A549 (cell line): ENCODE data around the gene FSCN2. TPM values are rescaled to one million over a fixed set of nuclear protein-coding genes. Genes with fewer than 3 reads are reported as not detected.

Experiments used
- ATAC-seq, 2 experiments: fragments of 200-7000 bp in 1 of 2; fragments of >200 bp in 1 of 2; cut with Nextera tagmentation in 1 of 2; cut with Tn5 transposase in 1 of 2; 3 replicates each; pipeline versions ENCODE4 v1.8.0 to v1.9.1; 2018 to 2020; ENCODE audit warnings: mild to moderate bottlenecking in 1 of 2, moderate library complexity in 1 of 2
- CTCF ChIA-PET: fragments of 300-600 bp; sonication (Branson Sonifier 250); formaldehyde crosslinking; extraction: SDS; loops from one replicate; lab custom pipeline; 2021; ENCODE audit warnings: antibody characterized with exemption, inconsistent platforms; lab: Yijun Ruan, JAX
- POLR2A ChIA-PET: fragments of 350-600 bp; formaldehyde crosslinking; extraction: SDS; loops from one replicate; lab custom pipeline; 2021; ENCODE audit warnings: antibody characterized with exemption, inconsistent platforms; lab: Yijun Ruan, JAX
- DNase-seq, 2 experiments: peaks; one replicate each; pipeline versions ENCODE4 v3.0.0 to v3.0.0-alpha.2; 2011 to 2016; ENCODE audit warnings: low read depth in 1 of 2, low spot score in 1 of 2
- FAIRE-seq: peaks from 2 replicates; lab custom pipeline; 2011; peaks lifted over from hg19 to GRCh38; lab: Jason Lieb, UNC
- H3K27ac ChIP-seq, 2 experiments: fragments of >200 bp; sonication (Bioruptor Twin); formaldehyde crosslinking; 3 replicates each; pipeline ENCODE4 v1.5.1; 2016 to 2017
- H3K4me1 ChIP-seq: fragments of >200 bp; sonication (Bioruptor Twin); formaldehyde crosslinking; 3 replicates; pipeline ENCODE4 v1.6.1; 2016
- H3K4me2 ChIP-seq: fragments of >200 bp; sonication (Bioruptor Twin); formaldehyde crosslinking; 3 replicates; pipeline ENCODE4 v1.6.1; 2016
- H3K4me3 ChIP-seq: fragments of >200 bp; sonication (Bioruptor Twin); formaldehyde crosslinking; 3 replicates; pipeline ENCODE4 v1.5.1; 2016
- H3K9me3 ChIP-seq: fragments of >200 bp; sonication (Bioruptor Twin); formaldehyde crosslinking; 3 replicates; pipeline ENCODE4 v1.6.1; 2016
- ATOH8 ChIP-seq: fragments of 250-450 bp; sonication (Bioruptor Pico); IDR thresholded peaks from 2 replicates; pipeline ENCODE4 v1.5.0; 2020; ENCODE audit warnings: low read depth, mild to moderate bottlenecking, moderate library complexity
- CBX2 ChIP-seq: fragments of 200-600 bp; sonication (generic); IDR thresholded peaks from 2 replicates; pipeline ENCODE4 v1.6.1; 2016; ENCODE audit warnings: low read depth, mild to moderate bottlenecking, borderline replicate concordance
- CBX8 ChIP-seq: fragments of 200-600 bp; sonication (generic); IDR thresholded peaks from 2 replicates; pipeline ENCODE4 v1.6.1; 2016
- CHD4 ChIP-seq: fragments of 200-600 bp; sonication (generic); IDR thresholded peaks from 2 replicates; pipeline ENCODE4 v1.6.1; 2016; ENCODE audit warnings: antibody characterized with exemption, mild to moderate bottlenecking, borderline replicate concordance
- EHF ChIP-seq: fragments of 250-450 bp; sonication (Bioruptor Pico); IDR thresholded peaks from 2 replicates; pipeline ENCODE4 v1.5.0; 2020; ENCODE audit warnings: mild to moderate bottlenecking
- ELK1 ChIP-seq: fragments of 150-350 bp; IDR thresholded peaks from 2 replicates; pipeline ENCODE4 v1.6.1; 2014; ENCODE audit warnings: low read depth, mild to moderate bottlenecking, low read length
- FOSB ChIP-seq: fragments of 250-450 bp; sonication (Bioruptor Pico); IDR thresholded peaks from 2 replicates; pipeline ENCODE4 v1.5.0; 2020; ENCODE audit warnings: mild to moderate bottlenecking, moderate library complexity
- HDAC2 ChIP-seq: fragments of 200-600 bp; sonication (generic); IDR thresholded peaks from 2 replicates; pipeline ENCODE4 v1.6.1; 2016
- HOXA7 ChIP-seq: fragments of 250-450 bp; sonication (Bioruptor Pico); IDR thresholded peaks from 2 replicates; pipeline ENCODE4 v1.5.0; 2020; ENCODE audit warnings: mild to moderate bottlenecking, moderate library complexity
- HOXB13 ChIP-seq: fragments of 250-450 bp; sonication (Bioruptor Pico); IDR thresholded peaks from 2 replicates; pipeline ENCODE4 v1.5.0; 2020; ENCODE audit warnings: low read depth, mild to moderate bottlenecking, moderate library complexity
- KDM1A ChIP-seq: fragments of 200-600 bp; sonication (generic); IDR thresholded peaks from 2 replicates; pipeline ENCODE4 v1.6.1; 2016; ENCODE audit warnings: low read depth, mild to moderate bottlenecking
- KDM5A ChIP-seq: fragments of 200-600 bp; sonication (generic); IDR thresholded peaks from 2 replicates; pipeline ENCODE4 v1.6.1; 2016; ENCODE audit warnings: antibody characterized with exemption, mild to moderate bottlenecking
- MAFK ChIP-seq: fragments of 450-650 bp; IDR thresholded peaks from 2 replicates; pipeline ENCODE4 v1.6.1; 2014; ENCODE audit not compliant: partially characterized antibody
- MAX ChIP-seq: IDR thresholded peaks from 2 replicates; pipeline ENCODE4 v1.6.1; 2012
- MAZ ChIP-seq: fragments of 150-350 bp; IDR thresholded peaks from 2 replicates; pipeline ENCODE4 v1.6.1; 2014; ENCODE audit warnings: antibody characterized with exemption, low read depth, low read length, borderline replicate concordance
- NR3C1 ChIP-seq: fragments of >200 bp; sonication (Bioruptor Twin); formaldehyde crosslinking; IDR thresholded peaks from 3 replicates; pipeline ENCODE4 v1.6.1; 2017
- PBX3 ChIP-seq: IDR thresholded peaks from 2 replicates; pipeline ENCODE4 v1.6.1; 2012
- PHF8 ChIP-seq: fragments of 200-600 bp; sonication (generic); IDR thresholded peaks from 2 replicates; pipeline ENCODE4 v1.6.1; 2016; ENCODE audit warnings: low read depth, mild to moderate bottlenecking, antibody characterized with exemption, moderate library complexity, borderline replicate concordance
- SMC3 ChIP-seq: fragments of >200 bp; sonication (Bioruptor Twin); formaldehyde crosslinking; IDR thresholded peaks from 3 replicates; pipeline ENCODE4 v1.6.1; 2018; ENCODE audit warnings: inconsistent platforms
- SREBF2 ChIP-seq: fragments of 450-650 bp; IDR thresholded peaks from 2 replicates; pipeline ENCODE4 v1.6.1; 2014; ENCODE audit warnings: mild to moderate bottlenecking, moderate library complexity
- TFCP2L1 ChIP-seq: fragments of 250-450 bp; sonication (Bioruptor Pico); IDR thresholded peaks from 2 replicates; pipeline ENCODE4 v1.5.0; 2021; ENCODE audit warnings: mild to moderate bottlenecking
- TP53 ChIP-seq: fragments of 250-450 bp; sonication (Bioruptor Pico); IDR thresholded peaks from 2 replicates; pipeline ENCODE4 v1.5.0; 2021; ENCODE audit warnings: mild to moderate bottlenecking, moderate library complexity
- USF2 ChIP-seq: fragments of 450-650 bp; IDR thresholded peaks from 2 replicates; pipeline ENCODE4 v1.6.1; 2014; ENCODE audit warnings: antibody characterized with exemption
- ZNF302 ChIP-seq: fragments of 250-450 bp; sonication (Bioruptor Pico); IDR thresholded peaks from 2 replicates; pipeline ENCODE4 v1.9.0; 2021; ENCODE audit warnings: inconsistent platforms, mild to moderate bottlenecking, moderate library complexity
- ZSCAN20 ChIP-seq: fragments of 250-450 bp; sonication (Bioruptor Pico); IDR thresholded peaks from 2 replicates; pipeline ENCODE4 v1.8.0; 2022; ENCODE audit warnings: mild to moderate bottlenecking, moderate library complexity
- WGBS: methylation state at CpG from one replicate; pipeline ENCODE4 v1.1.6; 2017; ENCODE audit errors: missing lambda C conversion rate; 5-methylcytosine and 5-hydroxymethylcytosine counted together
- polyA plus RNA-seq, 4 experiments: library from polyadenylated mRNA; depleted of rRNA in 3 of 4; stranded (reverse); fragments of >200 nt; fragmentation: RNase III in 1 of 4; extraction: RNeasy Plus Mini Kit Qiagen cat#74134 plus additional on column Dnase treatment in 1 of 4; gene quantifications; 2 replicates in 3 of 4; 3 replicates in 1 of 4; pipeline ENCODE4 v1.2.3, GENCODE V29; 2011 to 2017

FSCN2 gene
- polyA plus RNA-seq, 2 of the 4 experiments (the other 2 are of a cell fraction): 0.84 to 1.3 TPM

- H3K27ac ChIP-seq: peak overlapping the region in 1 of 2 experiments; percentile 88; a peak in 2 of 6 replicates
- TF ChIP-seq SMC3 (no peak), PHF8 (no peak), ATOH8 (no peak)
- TF ChIP-seq, all 56 proteins: peak for 0
- ChIA-PET CTCF (interaction anchor here (1.1 to 45.0 kb wide), 3 partner anchors 0 to 52 kb away, joined by 4 to 1604 read pairs (median 1604); partner anchors contain the start of gene FAAP100), POLR2A (no interaction called here)
- Histone ChIP-seq H3K4me2 (no peak overlapping the region), H3K4me1 (peaks cover 55% of the 10 kb centered on the region), H3K4me3 (no peak overlapping the region), H3K9me3 (no peaks in the 10 kb centered on the region)
- FAIRE-seq: no peak
- DNase-seq: no peak
- no peak for ATAC-seq
- 88% methylated on average over 11 of the region's 11 CpGs for WGBS
Measured at GRCh38 chr17:81570964-81571363, 42.8 kb downstream of the FSCN2 start.

- ChIA-PET POLR2A (interaction anchor here (0.5 kb wide), 1 partner anchor 23 kb away, joined by 3 read pairs; no protein-coding TSS in a partner anchor), CTCF (interaction anchor here (1.0 to 45.0 kb wide), 3 partner anchors 2 to 54 kb away, joined by 3 to 1604 read pairs (median 1604); partner anchors contain the start of gene FAAP100)
- no peak for TF ChIP-seq ATOH8
- no peak for TF ChIP-seq CHD4
- no peak for TF ChIP-seq USF2
- TF ChIP-seq HDAC2: no peak
- no peak for TF ChIP-seq ZSCAN20
- TF ChIP-seq FOSB (CRISPR knock-in tag): no peak
- no peak for TF ChIP-seq HOXB13 (CRISPR knock-in tag)
- TF ChIP-seq SMC3: no peak
- no peak for TF ChIP-seq PBX3
- no peak for TF ChIP-seq ZNF302
- no peak for TF ChIP-seq CBX8
- no peak for TF ChIP-seq KDM5A
- no peak for TF ChIP-seq MAX
- TF ChIP-seq MAFK: no peak
- TF ChIP-seq EHF (CRISPR knock-in tag): no peak
- 93% methylated on average over 12 of the region's 12 CpGs for WGBS
- peaks cover 58% of the 10 kb centered on the region for H3K4me1 ChIP-seq
- no peak overlapping the region for H3K4me3 ChIP-seq
- no peak overlapping the region for H3K4me2 ChIP-seq
- no peaks in the 10 kb centered on the region for H3K9me3 ChIP-seq
- FAIRE-seq (peak; percentile 7), ATAC-seq (no peak), DNase-seq (no peak)
- H3K27ac ChIP-seq: peak overlapping the region in 1 of 2 experiments; percentile 34; a peak in 1 of 6 replicates
Measured at GRCh38 chr17:81572563-81573168, 44.5 kb downstream of the FSCN2 start.

GRCh38 chr17:81573794-81574642, 45.8 kb downstream of the FSCN2 start:
- ChIA-PET CTCF (interaction anchor here (1.0 to 45.0 kb wide), 3 partner anchors 3 to 55 kb away, joined by 3 to 1604 read pairs (median 1604); partner anchors contain the start of gene FAAP100), POLR2A (interaction anchor here (0.6 kb wide), 1 partner anchor 13 kb away, joined by 6 read pairs; no protein-coding TSS in a partner anchor)
- Histone ChIP-seq H3K4me2 (peak overlapping the region; percentile 2; the same call in 1 of the 3 replicates), H3K4me3 (no peak overlapping the region), H3K4me1 (peaks cover 58% of the 10 kb centered on the region), H3K9me3 (no peaks in the 10 kb centered on the region), H3K27ac (peak overlapping the region in 1 of 2 experiments; percentile 95; a peak in 3 of 6 replicates)
- FAIRE-seq: no peak
- WGBS: 87% methylated on average over 17 of the region's 17 CpGs
- no peak for DNase-seq
- no peak for ATAC-seq
- no peak for TF ChIP-seq MAFK
- no peak for TF ChIP-seq CBX2
- TF ChIP-seq TFCP2L1: no peak
- TF ChIP-seq SREBF2: no peak
- no peak for TF ChIP-seq NR3C1
- TF ChIP-seq ELK1: no peak
- TF ChIP-seq HDAC2: no peak
- no peak for TF ChIP-seq TP53 (CRISPR knock-in tag)
- TF ChIP-seq MAZ: no peak
- no peak for TF ChIP-seq KDM1A
- no peak for TF ChIP-seq PBX3
- TF ChIP-seq HOXA7 (CRISPR knock-in tag): no peak
